ENCODE results near the gene SH3RF3.

GRCh38 chr2:109547280-109547679, 418.3 kb downstream of the SH3RF3 start:
- TF ChIP-seq CTCF (IDR thresholded peaks at IDR 0.05) (no peak), POLR2A (IDR thresholded peaks at IDR 0.05) (no peak)

Data from adrenal gland (tissue), 5 donors.